ENCODE data around the gene CIP2A. TPM values are rescaled to one million over a fixed set of nuclear protein-coding genes. Genes with fewer than 3 reads are reported as not detected.

CIP2A gene
- total RNA-seq = 1 to 10 TPM; 2.9 to 8.8 (median 8.1) TPM

- TF ChIP-seq CTCF (IDR thresholded peaks at IDR 0.05; ENCODE audit: low read depth) = no peak
These were observed at the start of gene CIP2A, which contains the start of gene DZIP3 for GRCh38 chr3:108589081-108589997. TSS of gene CIP2A (minus strand) at chr3:108589438. CDS start at chr3:108589375, 63 bp downstream. TSS of gene DZIP3 (plus strand) at chr3:108589722. CDS start at chr3:108605407, 15,685 bp downstream.

- no peak for TF ChIP-seq CTCF (IDR thresholded peaks at IDR 0.05; ENCODE audit: low read depth)
These were observed 40.7 kb upstream of the CIP2A start for GRCh38 chr3:108629974-108630373.

- TF ChIP-seq CTCF (IDR thresholded peaks at IDR 0.05; ENCODE audit: low read depth) = no peak
These were observed 34.3 kb upstream of the CIP2A start for GRCh38 chr3:108623504-108623903.

- TF ChIP-seq CTCF (IDR thresholded peaks at IDR 0.05; ENCODE audit: low read depth) = no peak
These were observed 31.0 kb upstream of the CIP2A start for GRCh38 chr3:108620250-108620649.

- no peak for TF ChIP-seq CTCF (IDR thresholded peaks at IDR 0.05; ENCODE audit: low read depth)
These were observed 21.4 kb upstream of the CIP2A start for GRCh38 chr3:108610651-108611050.

- TF ChIP-seq CTCF (IDR thresholded peaks at IDR 0.05; ENCODE audit: low read depth) = no peak
These were observed 19.5 kb upstream of the CIP2A start for GRCh38 chr3:108608750-108609149.

GRCh38 chr3:108605491-108605890 is 16.3 kb upstream of the CIP2A start:
- TF ChIP-seq CTCF (IDR thresholded peaks at IDR 0.05; ENCODE audit: low read depth) = no peak

Measured in subcutaneous adipose tissue (tissue), 4 donors.